SK-N-MC (cell line): Measurements from ENCODE around the gene PCNX2.

Experiments used
- FOXP2 ChIP-seq: optimal IDR thresholded peaks from 2 replicates; pipeline ENCODE3; 2011; ENCODE audit warnings: mild to moderate bottlenecking, moderate library complexity; ENCODE audit not compliant: insufficient read depth; ENCODE audit errors: extremely low read length, control extremely low read depth
- POLR2AphosphoS5 ChIP-seq: IDR thresholded peaks from 2 replicates; pipeline ENCODE4 v1.6.1; 2012; ENCODE audit warnings: mild to moderate bottlenecking, low read depth, low read length, borderline replicate concordance

DNA sequence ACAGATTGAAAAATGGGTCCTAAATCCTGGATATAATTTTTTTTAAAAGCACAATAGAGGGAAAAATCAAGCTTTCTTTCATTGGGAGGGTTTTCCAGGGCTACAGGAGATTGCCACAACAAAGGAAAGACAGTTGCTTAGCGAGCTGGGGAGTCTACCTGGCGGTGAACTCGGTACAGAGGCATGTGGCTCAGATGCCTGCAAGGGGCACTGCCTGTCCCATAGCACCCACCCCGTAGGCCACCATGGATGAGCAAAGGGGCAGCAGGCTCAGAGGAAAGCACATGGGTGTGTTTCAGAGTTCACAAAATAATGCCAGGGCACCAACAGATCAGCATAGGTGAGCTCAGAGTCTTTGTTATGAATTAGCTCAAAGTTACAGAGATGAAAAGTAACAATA, 79.5 kb downstream of the PCNX2 start:
- no peak for TF ChIP-seq POLR2AphosphoS5
- no peak for TF ChIP-seq FOXP2
